ENCODE results near the gene UBE2I. TPM values are rescaled to one million over a fixed set of nuclear protein-coding genes. Genes with fewer than 3 reads are reported as not detected.

The UBE2I gene
- total RNA-seq, 1 experiment from 2014 or later, result 271 TPM

DNA sequence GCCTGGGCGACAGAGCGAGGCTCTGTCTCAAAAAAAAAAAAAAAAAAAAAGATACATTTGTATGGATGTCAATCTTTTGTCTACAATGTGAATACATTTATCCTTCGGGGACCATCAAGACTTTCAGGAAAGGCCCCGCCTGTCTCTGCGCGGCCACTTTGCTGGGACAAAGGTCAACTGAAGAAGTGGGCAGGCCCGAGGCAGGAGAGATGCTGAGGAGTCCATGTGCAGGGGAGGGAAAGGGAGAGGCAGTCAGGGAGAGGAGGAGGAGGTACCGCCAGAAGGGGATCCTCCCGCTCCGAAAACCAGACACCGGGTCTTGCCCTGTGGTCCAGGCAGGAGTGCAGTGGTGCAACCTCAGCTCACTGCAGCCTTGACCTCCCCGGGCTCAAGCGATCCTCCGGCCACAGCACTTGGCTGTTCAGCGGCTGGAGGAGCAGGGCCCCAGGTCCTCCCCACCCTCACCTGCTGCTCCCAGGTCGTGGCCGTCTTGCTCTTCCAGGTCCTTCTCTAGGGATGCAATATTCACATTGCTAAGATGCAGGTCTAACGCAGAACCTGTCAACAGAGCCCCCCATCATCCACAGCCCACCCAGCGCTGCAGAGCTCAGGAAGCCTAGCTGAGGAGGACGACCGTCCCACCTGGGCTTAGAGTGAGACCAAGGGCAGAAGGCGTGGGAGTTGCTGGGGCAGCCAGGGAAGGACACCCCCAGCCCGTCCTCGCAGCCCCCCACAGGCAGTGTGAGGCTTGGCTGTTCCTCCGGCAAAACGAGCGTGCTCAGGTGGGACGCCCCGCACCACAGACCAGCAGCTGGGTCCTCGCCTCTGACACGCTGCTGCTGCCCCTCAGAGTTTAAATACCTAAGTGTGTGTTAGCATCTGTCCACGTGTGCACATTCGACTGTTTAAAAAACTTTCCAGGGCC lies 61.9 kb downstream of the UBE2I start:
- no peaks in the 10 kb centered on the region for H3K36me3 ChIP-seq (ENCODE audit: low read depth)
- intact Hi-C loops (cut with micrococcal nuclease; ENCODE audit: unreplicated experiment), result no loop called here
- CTCF ChIA-PET, result interaction anchor here (0.7 kb wide), 1 partner anchor 7 kb away, joined by 4 read pairs; no protein-coding TSS in a partner anchor
- H2AFZ ChIP-seq, result no peak overlapping the region
- H3K4me1 ChIP-seq (replicated peaks; ENCODE audit: insufficient read depth), result no peaks in the 10 kb centered on the region
- H4K20me1 ChIP-seq (ENCODE audit: insufficient read depth), result no peaks in the 10 kb centered on the region; the same call in 1 of the 2 replicates
- no peak for DNase-seq
- peaks cover 11% of the 10 kb centered on the region; the same call in 1 of the 2 replicates for H3F3A ChIP-seq (ENCODE audit: insufficient read depth, low read depth)
- no peak overlapping the region for H3K4me3 ChIP-seq
- no peaks in the 10 kb centered on the region for H3K9me3 ChIP-seq (ENCODE audit: insufficient read depth, low read depth)
- H3K4me2 ChIP-seq, result no peak overlapping the region
- no peak for TF ChIP-seq EZH2 (IDR thresholded peaks at IDR 0.05; ENCODE audit: low read depth)
- TF ChIP-seq, protein P1, sequence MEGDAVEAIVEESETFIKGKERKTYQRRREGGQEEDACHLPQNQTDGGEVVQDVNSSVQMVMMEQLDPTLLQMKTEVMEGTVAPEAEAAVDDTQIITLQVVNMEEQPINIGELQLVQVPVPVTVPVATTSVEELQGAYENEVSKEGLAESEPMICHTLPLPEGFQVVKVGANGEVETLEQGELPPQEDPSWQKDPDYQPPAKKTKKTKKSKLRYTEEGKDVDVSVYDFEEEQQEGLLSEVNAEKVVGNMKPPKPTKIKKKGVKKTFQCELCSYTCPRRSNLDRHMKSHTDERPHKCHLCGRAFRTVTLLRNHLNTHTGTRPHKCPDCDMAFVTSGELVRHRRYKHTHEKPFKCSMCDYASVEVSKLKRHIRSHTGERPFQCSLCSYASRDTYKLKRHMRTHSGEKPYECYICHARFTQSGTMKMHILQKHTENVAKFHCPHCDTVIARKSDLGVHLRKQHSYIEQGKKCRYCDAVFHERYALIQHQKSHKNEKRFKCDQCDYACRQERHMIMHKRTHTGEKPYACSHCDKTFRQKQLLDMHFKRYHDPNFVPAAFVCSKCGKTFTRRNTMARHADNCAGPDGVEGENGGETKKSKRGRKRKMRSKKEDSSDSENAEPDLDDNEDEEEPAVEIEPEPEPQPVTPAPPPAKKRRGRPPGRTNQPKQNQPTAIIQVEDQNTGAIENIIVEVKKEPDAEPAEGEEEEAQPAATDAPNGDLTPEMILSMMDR (conservative IDR thresholded peaks at IDR 0.05), result no peak
- BruUV-seq (replicated peaks), result no TSS peak
- H3K79me2 ChIP-seq (ENCODE audit: low read depth), result peaks cover 16% of the 10 kb centered on the region
- H3K27ac ChIP-seq, result no peak overlapping the region
- H3K9me2 ChIP-seq (ENCODE audit: insufficient read depth), result no peaks in the 10 kb centered on the region
- no peaks in the 10 kb centered on the region for H3K27me3 ChIP-seq (ENCODE audit: insufficient read depth, low read depth)
- POLR2A ChIA-PET (ENCODE audit: unreplicated experiment), result no interaction called here

DNA sequence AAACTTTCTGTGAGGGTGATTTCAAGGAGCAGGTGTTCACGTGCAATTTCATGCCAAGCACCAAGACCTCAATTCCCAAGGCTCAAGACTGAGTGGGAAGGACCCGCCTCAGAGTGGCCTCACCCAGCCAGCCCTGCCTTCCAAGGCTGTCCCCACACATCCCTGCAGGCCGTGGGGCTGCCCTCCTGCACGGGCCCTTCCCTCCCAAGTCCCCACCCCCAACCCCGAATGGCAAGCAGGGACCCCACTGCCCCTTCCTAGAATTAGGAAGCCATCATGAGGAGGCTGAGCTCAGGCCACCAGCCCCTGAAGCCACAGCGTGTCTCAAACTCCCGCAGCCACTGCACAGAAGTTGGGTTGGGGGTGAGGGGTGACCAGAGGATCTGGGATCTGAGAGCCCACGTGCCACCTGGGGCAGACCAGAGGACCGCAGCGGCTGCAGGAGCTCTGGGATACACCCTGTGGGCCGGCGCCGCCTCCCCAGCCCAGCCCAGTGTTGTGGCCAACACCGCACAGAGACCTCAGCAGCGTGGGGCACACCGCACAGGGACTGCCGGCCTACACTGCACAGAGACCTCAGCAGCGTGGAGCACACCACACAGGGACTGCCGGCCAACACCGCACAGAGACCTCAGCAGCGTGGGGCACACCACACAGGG lies 63.0 kb downstream of the UBE2I start:
- Histone ChIP-seq H3K9me3 (ENCODE audit: insufficient read depth, low read depth) (no peaks in the 10 kb centered on the region), H3K9me2 (ENCODE audit: insufficient read depth) (no peaks in the 10 kb centered on the region), H3K27ac (no peak overlapping the region), H3K4me3 (no peak overlapping the region), H3K36me3 (ENCODE audit: low read depth) (no peaks in the 10 kb centered on the region), H3K79me2 (ENCODE audit: low read depth) (peaks cover 27% of the 10 kb centered on the region), H3K27me3 (ENCODE audit: insufficient read depth, low read depth) (no peaks in the 10 kb centered on the region), H3K4me1 (replicated peaks; ENCODE audit: insufficient read depth) (peaks cover 5% of the 10 kb centered on the region), H3K4me2 (no peak overlapping the region), H4K20me1 (ENCODE audit: insufficient read depth) (peaks cover 5% of the 10 kb centered on the region; the same call in 1 of the 2 replicates), H2AFZ (no peak overlapping the region), H3F3A (ENCODE audit: insufficient read depth, low read depth) (peaks cover 11% of the 10 kb centered on the region; the same call in 1 of the 2 replicates)
- ChIA-PET POLR2A (ENCODE audit: unreplicated experiment) (interaction anchor here (0.6 kb wide), 1 partner anchor 460 kb away, joined by 3 read pairs; no protein-coding TSS in a partner anchor), CTCF (interaction anchor here (0.6 to 0.7 kb wide), 3 partner anchors 8 to 1316 kb away, joined by 3 to 4 read pairs (median 3); no protein-coding TSS in a partner anchor)
- no peak for DNase-seq
- BruUV-seq (replicated peaks), result no TSS peak
- intact Hi-C loops (cut with micrococcal nuclease; ENCODE audit: unreplicated experiment), result no loop called here
- TF ChIP-seq, protein P1 (conservative IDR thresholded peaks at IDR 0.05), result no peak
- TF ChIP-seq EZH2 (IDR thresholded peaks at IDR 0.05; ENCODE audit: low read depth), result no peak

DNA sequence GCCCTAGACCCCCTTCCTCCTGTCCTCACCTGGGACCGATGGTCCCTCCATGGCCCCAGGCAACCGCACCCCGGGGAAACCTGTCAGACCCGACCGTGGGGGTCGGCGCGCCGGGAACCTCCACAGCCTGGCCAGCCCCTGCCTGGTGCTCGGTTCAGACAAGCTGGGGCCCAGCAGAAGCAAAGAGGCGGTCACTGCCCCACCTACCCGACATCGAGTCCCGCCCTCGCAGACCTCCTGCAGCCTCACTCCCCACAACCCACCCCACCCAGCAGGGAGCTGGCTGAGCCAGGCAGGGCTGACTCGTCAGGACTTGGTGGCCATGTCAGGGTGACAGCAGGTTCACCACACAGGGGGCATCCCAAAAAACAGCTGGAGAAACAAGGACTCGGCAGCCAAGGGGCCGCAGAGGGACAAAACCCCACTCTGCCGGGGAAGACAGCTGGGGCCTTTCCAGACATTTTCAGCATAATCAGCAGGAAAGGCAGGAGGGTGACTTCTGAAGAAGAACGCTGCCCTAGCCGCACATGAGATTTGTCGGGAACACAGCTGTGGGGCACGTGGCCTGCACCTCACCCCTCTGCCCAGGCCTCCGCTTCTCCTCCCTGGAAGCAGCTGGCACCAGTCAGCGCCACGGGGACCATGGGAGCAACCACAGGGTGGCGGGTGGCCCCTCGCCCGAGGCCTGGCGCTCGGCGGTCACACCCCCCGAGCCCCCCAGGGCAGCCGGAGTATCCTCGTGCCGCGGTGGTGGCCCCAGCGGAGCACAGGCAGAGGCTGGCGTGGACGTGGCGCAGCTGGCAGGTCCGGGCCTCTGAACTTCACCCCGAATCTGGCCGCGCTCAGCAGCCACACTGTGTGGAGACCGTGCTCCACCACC lies 65.2 kb downstream of the UBE2I start:
- H3K4me2 ChIP-seq, result no peak overlapping the region
- intact Hi-C loops (cut with micrococcal nuclease; ENCODE audit: unreplicated experiment), result no loop called here
- DNase-seq, result no peak
- CTCF ChIA-PET, result no interaction called here
- H2AFZ ChIP-seq, result no peak overlapping the region
- H3K27me3 ChIP-seq (ENCODE audit: insufficient read depth, low read depth), result no peaks in the 10 kb centered on the region
- H3K4me3 ChIP-seq, result no peak overlapping the region
- peaks cover 15% of the 10 kb centered on the region for H3K4me1 ChIP-seq (replicated peaks; ENCODE audit: insufficient read depth)
- peaks cover 45% of the 10 kb centered on the region for H3K79me2 ChIP-seq (ENCODE audit: low read depth)
- POLR2A ChIA-PET (ENCODE audit: unreplicated experiment), result no interaction called here
- no peaks in the 10 kb centered on the region for H3K9me3 ChIP-seq (ENCODE audit: insufficient read depth, low read depth)
- H3K36me3 ChIP-seq (ENCODE audit: low read depth), result no peaks in the 10 kb centered on the region
- no peak for TF ChIP-seq EZH2 (IDR thresholded peaks at IDR 0.05; ENCODE audit: low read depth)
- TF ChIP-seq, protein P1 (conservative IDR thresholded peaks at IDR 0.05), result no peak
- peaks cover 16% of the 10 kb centered on the region; the same call in 1 of the 2 replicates for H4K20me1 ChIP-seq (ENCODE audit: insufficient read depth)
- no peak overlapping the region for H3K27ac ChIP-seq
- H3K9me2 ChIP-seq (ENCODE audit: insufficient read depth), result no peaks in the 10 kb centered on the region
- peaks cover 4% of the 10 kb centered on the region for H3F3A ChIP-seq (ENCODE audit: insufficient read depth, low read depth)
- no TSS peak for BruUV-seq (replicated peaks)
